22Rv1 (cell line): ENCODE data around the gene MAP4K4.

ENCODE experiments used
- H3K27ac ChIP-seq: fragments of 450-650 bp; 2 replicates; pipeline ENCODE4 v1.5.1; 2017
- CTCF ChIP-seq: fragments of 450-650 bp; IDR thresholded peaks from 2 replicates; pipeline ENCODE4 v1.5.1; 2017; ENCODE audit warnings: mild to moderate bottlenecking
- ZFX ChIP-seq: fragments of 450-650 bp; IDR thresholded peaks from 2 replicates; pipeline ENCODE4 v1.6.1; 2017; ENCODE audit warnings: antibody characterized with exemption, borderline replicate concordance

The MAP4K4 gene

GRCh38 chr2:101692766-101693165, 4.7 kb upstream of the MAP4K4 start:
- no peak overlapping the region for H3K27ac ChIP-seq
- TF ChIP-seq CTCF (no peak), ZFX (no peak)

GRCh38 chr2:101693991-101694588, 3.4 kb upstream of the MAP4K4 start:
- TF ChIP-seq CTCF, result no peak
- TF ChIP-seq ZFX, result no peak
- H3K27ac ChIP-seq, result no peak overlapping the region

GRCh38 chr2:101696272-101697123, 1.0 kb upstream of the MAP4K4 start:
- TF ChIP-seq CTCF (no peak), ZFX (no peak)
- peak overlapping the region; percentile 63 for H3K27ac ChIP-seq

- TF ChIP-seq ZFX, result no peak
- H3K27ac ChIP-seq, result peak overlapping the region; percentile 63
These were observed 722 bp downstream of the MAP4K4 start for GRCh38 chr2:101698014-101698843.

- TF ChIP-seq ZFX (no peak), CTCF (no peak)
- no peak overlapping the region for H3K27ac ChIP-seq
These were observed 1.6 kb downstream of the MAP4K4 start for GRCh38 chr2:101698844-101699754.

GRCh38 chr2:101699755-101700461, 2.4 kb downstream of the MAP4K4 start:
- TF ChIP-seq ZFX, result no peak
- no peak for TF ChIP-seq CTCF
- no peak overlapping the region for H3K27ac ChIP-seq
